Measurements from ENCODE around the gene CELF3.

CELF3 gene

GRCh38 chr1:151733126-151733525, 16.5 kb upstream of the CELF3 start:
- H4K91ac ChIP-seq (ENCODE audit: low read depth, low read length), result no peak overlapping the region
- no peak overlapping the region for H4K8ac ChIP-seq (ENCODE audit: low read depth, low read length)
- no peaks in the 10 kb centered on the region for H3K36me3 ChIP-seq (ENCODE audit: control insufficient read depth in 1 of 2, insufficient read depth in 2 of 2, low read length in 2 of 2)
- H3K23ac ChIP-seq (ENCODE audit: low read length), result no peak overlapping the region
- no peak overlapping the region for H3K4me2 ChIP-seq (ENCODE audit: low read length)
- H3K14ac ChIP-seq (ENCODE audit: low read length), result no peak overlapping the region
- no peaks in the 10 kb centered on the region for H3K4me1 ChIP-seq (ENCODE audit: control insufficient read depth in 1 of 2, insufficient read depth in 2 of 2, low read length in 2 of 2)
- no peak overlapping the region for H3K4ac ChIP-seq (ENCODE audit: low read depth, low read length)
- no peak overlapping the region for H4K12ac ChIP-seq (ENCODE audit: low read depth, low read length)
- no peak overlapping the region for H2BK120ac ChIP-seq (ENCODE audit: insufficient read depth, low read length, poor library complexity)
- WGBS (ENCODE audit: extremely low coverage, insufficient coverage, insufficient read length), result no CpG with 5 or more reads among the region's 3 CpGs
- H3K79me1 ChIP-seq (ENCODE audit: low read length), result no peaks in the 10 kb centered on the region
- no peaks in the 10 kb centered on the region for H3K27me3 ChIP-seq (ENCODE audit: insufficient read depth, low read length)
- H3K27ac ChIP-seq (ENCODE audit: low read depth, low read length), result no peak overlapping the region
- no peak for DNase-seq
- H3K18ac ChIP-seq (ENCODE audit: low read length), result no peak overlapping the region
- H2AFZ ChIP-seq (ENCODE audit: insufficient read depth, low read length, poor library complexity), result no peak overlapping the region
- no peak overlapping the region for H2BK12ac ChIP-seq (ENCODE audit: low read length)
- no peak overlapping the region for H2BK5ac ChIP-seq (ENCODE audit: low read depth, low read length, poor library complexity)
- no peak overlapping the region for H3K4me3 ChIP-seq (ENCODE audit: low read depth, low read length)
- no peak overlapping the region for H2AK5ac ChIP-seq (ENCODE audit: low read length)
- no peaks in the 10 kb centered on the region for H3K79me2 ChIP-seq (ENCODE audit: control insufficient read depth, insufficient read depth, low read length, poor library complexity)
- peaks cover 7% of the 10 kb centered on the region for H3K9me3 ChIP-seq (ENCODE audit: insufficient read depth, low read depth, low read length)
- H3K9ac ChIP-seq (ENCODE audit: low read length), result no peak overlapping the region

GRCh38 chr1:151729966-151730291, 13.3 kb upstream of the CELF3 start:
- Histone ChIP-seq H2BK12ac (ENCODE audit: low read length) (no peak overlapping the region), H2BK5ac (ENCODE audit: low read depth, low read length, poor library complexity) (no peak overlapping the region), H3K79me2 (ENCODE audit: control insufficient read depth, insufficient read depth, low read length, poor library complexity) (no peaks in the 10 kb centered on the region), H3K27ac (ENCODE audit: low read depth, low read length) (no peak overlapping the region), H3K79me1 (ENCODE audit: low read length) (no peaks in the 10 kb centered on the region), H2AK5ac (ENCODE audit: low read length) (no peak overlapping the region), H3K4ac (ENCODE audit: low read depth, low read length) (no peak overlapping the region), H3K14ac (ENCODE audit: low read length) (no peak overlapping the region), H2BK120ac (ENCODE audit: insufficient read depth, low read length, poor library complexity) (no peak overlapping the region), H4K91ac (ENCODE audit: low read depth, low read length) (no peak overlapping the region), H4K8ac (ENCODE audit: low read depth, low read length) (no peak overlapping the region), H3K36me3 (ENCODE audit: control insufficient read depth in 1 of 2, insufficient read depth in 2 of 2, low read length in 2 of 2) (no peaks in the 10 kb centered on the region), H2AFZ (ENCODE audit: insufficient read depth, low read length, poor library complexity) (no peak overlapping the region), H4K12ac (ENCODE audit: low read depth, low read length) (no peak overlapping the region), H3K9me3 (ENCODE audit: insufficient read depth, low read depth, low read length) (no peaks in the 10 kb centered on the region), H3K18ac (ENCODE audit: low read length) (no peak overlapping the region), H3K9ac (ENCODE audit: low read length) (no peak overlapping the region), H3K27me3 (ENCODE audit: insufficient read depth, low read length) (no peaks in the 10 kb centered on the region), H3K4me3 (ENCODE audit: low read depth, low read length) (no peak overlapping the region), H3K4me2 (ENCODE audit: low read length) (no peak overlapping the region), H3K4me1 (ENCODE audit: control insufficient read depth in 1 of 2, insufficient read depth in 2 of 2, low read length in 2 of 2) (no peaks in the 10 kb centered on the region), H3K23ac (ENCODE audit: low read length) (no peak overlapping the region)
- no CpG with 5 or more reads among the region's 4 CpGs for WGBS (ENCODE audit: extremely low coverage, insufficient coverage, insufficient read length)
- DNase-seq, result no peak

DNA sequence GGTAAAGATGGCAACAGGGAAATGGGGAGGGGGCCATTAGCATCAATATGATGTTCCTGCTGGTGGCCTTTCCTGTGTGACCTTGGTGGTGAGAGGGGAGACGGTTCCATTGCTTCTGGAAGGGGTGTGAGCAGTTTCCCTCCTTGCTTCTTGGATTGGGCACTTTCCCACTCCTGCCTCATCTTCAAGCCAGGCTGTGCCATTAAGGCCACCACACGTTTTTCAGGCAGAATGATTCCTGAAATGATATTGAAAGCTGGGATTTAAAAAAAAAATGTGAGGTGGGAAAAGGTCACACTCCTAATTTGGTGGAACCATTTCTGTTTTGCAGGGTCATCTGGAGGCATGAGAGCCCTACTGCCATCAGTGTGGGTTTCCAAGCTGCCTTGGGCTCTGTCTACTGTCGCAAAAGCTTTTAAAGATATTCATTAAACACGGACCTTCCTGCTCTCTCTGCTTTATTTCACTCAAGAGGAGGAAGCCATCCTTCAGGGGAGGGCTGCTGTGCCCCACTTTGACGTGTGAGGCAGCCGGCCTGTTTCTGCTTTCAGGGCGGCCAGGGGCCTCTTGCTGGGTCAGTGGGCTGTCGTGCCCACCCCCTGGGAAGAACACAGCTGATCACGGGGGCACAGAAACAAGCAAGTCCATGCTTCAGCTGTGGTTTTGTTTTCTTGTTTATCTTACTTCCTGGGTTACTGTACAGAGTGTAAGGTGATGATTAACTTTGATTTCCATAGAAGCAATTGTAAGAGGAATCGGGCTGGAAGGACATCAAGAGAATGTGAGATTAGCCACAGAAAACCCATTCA, 12.8 kb upstream of the CELF3 start:
- no peak for DNase-seq
- Histone ChIP-seq H2BK5ac (ENCODE audit: low read depth, low read length, poor library complexity) (no peak overlapping the region), H3K27me3 (ENCODE audit: insufficient read depth, low read length) (no peaks in the 10 kb centered on the region), H2AFZ (ENCODE audit: insufficient read depth, low read length, poor library complexity) (no peak overlapping the region), H3K27ac (ENCODE audit: low read depth, low read length) (no peak overlapping the region), H3K4me1 (ENCODE audit: control insufficient read depth in 1 of 2, insufficient read depth in 2 of 2, low read length in 2 of 2) (no peaks in the 10 kb centered on the region), H3K9ac (ENCODE audit: low read length) (no peak overlapping the region), H3K4ac (ENCODE audit: low read depth, low read length) (no peak overlapping the region), H3K4me2 (ENCODE audit: low read length) (no peak overlapping the region), H2AK5ac (ENCODE audit: low read length) (no peak overlapping the region), H3K4me3 (ENCODE audit: low read depth, low read length) (no peak overlapping the region), H3K9me3 (ENCODE audit: insufficient read depth, low read depth, low read length) (no peaks in the 10 kb centered on the region), H3K79me1 (ENCODE audit: low read length) (no peaks in the 10 kb centered on the region), H3K18ac (ENCODE audit: low read length) (no peak overlapping the region), H4K12ac (ENCODE audit: low read depth, low read length) (no peak overlapping the region), H4K8ac (ENCODE audit: low read depth, low read length) (no peak overlapping the region), H2BK12ac (ENCODE audit: low read length) (no peak overlapping the region), H3K14ac (ENCODE audit: low read length) (no peak overlapping the region), H2BK120ac (ENCODE audit: insufficient read depth, low read length, poor library complexity) (no peak overlapping the region), H4K91ac (ENCODE audit: low read depth, low read length) (no peak overlapping the region), H3K79me2 (ENCODE audit: control insufficient read depth, insufficient read depth, low read length, poor library complexity) (no peaks in the 10 kb centered on the region), H3K23ac (ENCODE audit: low read length) (no peak overlapping the region), H3K36me3 (ENCODE audit: control insufficient read depth in 1 of 2, insufficient read depth in 2 of 2, low read length in 2 of 2) (no peaks in the 10 kb centered on the region)
- no CpG with 5 or more reads among the region's 10 CpGs for WGBS (ENCODE audit: extremely low coverage, insufficient coverage, insufficient read length)

- H3K27me3 ChIP-seq (ENCODE audit: insufficient read depth, low read length), result no peaks in the 10 kb centered on the region
- H3K27ac ChIP-seq (ENCODE audit: low read depth, low read length), result no peak overlapping the region
- DNase-seq, result peak in 1 of 2 donors; percentile 39
- no peak overlapping the region for H3K14ac ChIP-seq (ENCODE audit: low read length)
- H3K23ac ChIP-seq (ENCODE audit: low read length), result no peak overlapping the region
- H2BK5ac ChIP-seq (ENCODE audit: low read depth, low read length, poor library complexity), result no peak overlapping the region
- H2BK120ac ChIP-seq (ENCODE audit: insufficient read depth, low read length, poor library complexity), result no peak overlapping the region
- no peak overlapping the region for H3K4ac ChIP-seq (ENCODE audit: low read depth, low read length)
- no peaks in the 10 kb centered on the region for H3K36me3 ChIP-seq (ENCODE audit: control insufficient read depth in 1 of 2, insufficient read depth in 2 of 2, low read length in 2 of 2)
- H4K91ac ChIP-seq (ENCODE audit: low read depth, low read length), result no peak overlapping the region
- H4K8ac ChIP-seq (ENCODE audit: low read depth, low read length), result no peak overlapping the region
- no peak overlapping the region for H3K4me2 ChIP-seq (ENCODE audit: low read length)
- H3K4me3 ChIP-seq (ENCODE audit: low read depth, low read length), result no peak overlapping the region
- H3K79me2 ChIP-seq (ENCODE audit: control insufficient read depth, insufficient read depth, low read length, poor library complexity), result no peaks in the 10 kb centered on the region
- no peak overlapping the region for H2AK5ac ChIP-seq (ENCODE audit: low read length)
- H3K9me3 ChIP-seq (ENCODE audit: insufficient read depth, low read depth, low read length), result no peaks in the 10 kb centered on the region
- H4K12ac ChIP-seq (ENCODE audit: low read depth, low read length), result no peak overlapping the region
- H3K9ac ChIP-seq (ENCODE audit: low read length), result no peak overlapping the region
- H3K79me1 ChIP-seq (ENCODE audit: low read length), result no peaks in the 10 kb centered on the region
- no peak overlapping the region for H2AFZ ChIP-seq (ENCODE audit: insufficient read depth, low read length, poor library complexity)
- H3K4me1 ChIP-seq (ENCODE audit: control insufficient read depth in 1 of 2, insufficient read depth in 2 of 2, low read length in 2 of 2), result no peaks in the 10 kb centered on the region
- no peak overlapping the region for H3K18ac ChIP-seq (ENCODE audit: low read length)
- WGBS (ENCODE audit: extremely low coverage, insufficient coverage, insufficient read length), result no CpG with 5 or more reads among the region's 19 CpGs
- H2BK12ac ChIP-seq (ENCODE audit: low read length), result no peak overlapping the region
Measured at GRCh38 chr1:151728151-151729054, 11.8 kb upstream of the CELF3 start.
